ENCODE measurements around the gene DHRSX. TPM values are rescaled to one million over a fixed set of nuclear protein-coding genes. Genes with fewer than 3 reads are reported as not detected.

Gene DHRSX
- total and polyA plus RNA-seq, 2 experiments from 2014 or later: 37.2 to 71.7 TPM

GRCh38 chrX:2402361-2402690 is 98.5 kb downstream of the DHRSX start:
- DNase-seq (ENCODE audit: low spot score): no peak
- 82% methylated on average over 7 of the region's 7 CpGs for WGBS (ENCODE audit: low lambda C conversion rate, missing lambda C conversion rate)
- no peaks in the 10 kb centered on the region for H3K9me2 ChIP-seq (replicated peaks; ENCODE audit: insufficient read depth)
- H3K4me1 ChIP-seq (ENCODE audit: insufficient read depth): peaks cover 15% of the 10 kb centered on the region
- TF ChIP-seq EZH2phosphoT487 (IDR thresholded peaks at IDR 0.05; ENCODE audit: low read depth, severe bottlenecking, unreplicated experiment) (no peak), CTCF (IDR thresholded peaks at IDR 0.05; ENCODE audit: poor library complexity) (peak; percentile 4)
- H3K27me3 ChIP-seq: no peaks in the 10 kb centered on the region
- H3K4me2 ChIP-seq: peak overlapping the region; percentile 54
- peaks cover 5% of the 10 kb centered on the region for H3K36me3 ChIP-seq (replicated peaks; ENCODE audit: insufficient read depth, low read depth)
- peaks cover 21% of the 10 kb centered on the region for H3K79me2 ChIP-seq
- H4K20me1 ChIP-seq (ENCODE audit: insufficient read depth, poor library complexity, severe bottlenecking): no peaks in the 10 kb centered on the region
- H3K9me3 ChIP-seq (ENCODE audit: low read depth): peaks cover 6% of the 10 kb centered on the region
- no peak overlapping the region for H2AFZ ChIP-seq
- no peak overlapping the region for H3K4me3 ChIP-seq
- peak overlapping the region; percentile 72 for H3K27ac ChIP-seq

GRCh38 chrX:2401590-2402360 is 99.0 kb downstream of the DHRSX start:
- Histone ChIP-seq H3K36me3 (replicated peaks; ENCODE audit: insufficient read depth, low read depth) (peaks cover 1% of the 10 kb centered on the region), H3K4me1 (ENCODE audit: insufficient read depth) (peaks cover 15% of the 10 kb centered on the region), H2AFZ (no peak overlapping the region), H3K4me3 (no peak overlapping the region), H3K9me3 (ENCODE audit: low read depth) (peaks cover 2% of the 10 kb centered on the region), H3K4me2 (peak overlapping the region; percentile 54), H3K27me3 (no peaks in the 10 kb centered on the region), H4K20me1 (ENCODE audit: insufficient read depth, poor library complexity, severe bottlenecking) (no peaks in the 10 kb centered on the region), H3K79me2 (peaks cover 16% of the 10 kb centered on the region), H3K9me2 (replicated peaks; ENCODE audit: insufficient read depth) (no peaks in the 10 kb centered on the region), H3K27ac (peak overlapping the region; percentile 72)
- peak; percentile 55 for DNase-seq (ENCODE audit: low spot score)
- TF ChIP-seq EZH2phosphoT487 (IDR thresholded peaks at IDR 0.05; ENCODE audit: low read depth, severe bottlenecking, unreplicated experiment) (no peak), EZH2 (IDR thresholded peaks at IDR 0.05; ENCODE audit: borderline replicate concordance) (no peak), CTCF (IDR thresholded peaks at IDR 0.05; ENCODE audit: poor library complexity) (no peak)
- WGBS (ENCODE audit: low lambda C conversion rate, missing lambda C conversion rate): 29% methylated on average over 21 of the region's 21 CpGs

GRCh38 chrX:2401201-2401589 is 99.6 kb downstream of the DHRSX start:
- Histone ChIP-seq H3K9me3 (ENCODE audit: low read depth) (no peaks in the 10 kb centered on the region), H3K4me3 (no peak overlapping the region), H2AFZ (no peak overlapping the region), H3K4me2 (peak overlapping the region; percentile 54), H4K20me1 (ENCODE audit: insufficient read depth, poor library complexity, severe bottlenecking) (no peaks in the 10 kb centered on the region), H3K4me1 (ENCODE audit: insufficient read depth) (peaks cover 15% of the 10 kb centered on the region), H3K9me2 (replicated peaks; ENCODE audit: insufficient read depth) (no peaks in the 10 kb centered on the region), H3K27ac (peak overlapping the region; percentile 72), H3K27me3 (no peaks in the 10 kb centered on the region), H3K79me2 (peaks cover 13% of the 10 kb centered on the region), H3K36me3 (replicated peaks; ENCODE audit: insufficient read depth, low read depth) (no peaks in the 10 kb centered on the region)
- TF ChIP-seq CTCF (IDR thresholded peaks at IDR 0.05; ENCODE audit: poor library complexity) (no peak), EZH2 (IDR thresholded peaks at IDR 0.05; ENCODE audit: borderline replicate concordance) (no peak), EZH2phosphoT487 (IDR thresholded peaks at IDR 0.05; ENCODE audit: low read depth, severe bottlenecking, unreplicated experiment) (no peak)
- no peak for DNase-seq (ENCODE audit: low spot score)
- 73% methylated on average over 9 of the region's 9 CpGs for WGBS (ENCODE audit: low lambda C conversion rate, missing lambda C conversion rate)
